WTC11 (cell line): Measurements from ENCODE around the gene UBE2J2. TPM values are rescaled to one million over a fixed set of nuclear protein-coding genes. Genes with fewer than 3 reads are reported as not detected.

Experiments used
- AR ChIP-seq: fragments of 250-450 bp; sonication (Bioruptor Pico); IDR thresholded peaks from 2 replicates; pipeline ENCODE4 v1.9.0; 2021; ENCODE audit warnings: mild to moderate bottlenecking
- ATF2 ChIP-seq: sonication (generic); formaldehyde crosslinking; IDR thresholded peaks from 2 replicates; pipeline ENCODE4 v1.8.1; 2022; ENCODE audit warnings: low read depth, missing genetic modification reagents, borderline replicate concordance
- CREM ChIP-seq: sonication (generic); formaldehyde crosslinking; IDR thresholded peaks from 2 replicates; pipeline ENCODE4 v1.8.1; 2022; ENCODE audit warnings: mild to moderate bottlenecking, missing genetic modification reagents, moderate library complexity
- E2F4 ChIP-seq: sonication (generic); formaldehyde crosslinking; IDR thresholded peaks from 2 replicates; pipeline ENCODE4 v1.8.1; 2022; ENCODE audit warnings: low read depth, mild to moderate bottlenecking, moderate library complexity, missing genetic modification reagents, borderline replicate concordance
- ELF4 ChIP-seq: sonication (generic); formaldehyde crosslinking; IDR thresholded peaks from 2 replicates; pipeline ENCODE4 v1.8.1; 2022; ENCODE audit warnings: low read depth, mild to moderate bottlenecking, moderate library complexity, missing genetic modification reagents
- ETV6 ChIP-seq: sonication (generic); formaldehyde crosslinking; IDR thresholded peaks from 2 replicates; pipeline ENCODE4 v1.8.1; 2022; ENCODE audit warnings: mild to moderate bottlenecking, missing genetic modification reagents
- IRF2 ChIP-seq: sonication (generic); formaldehyde crosslinking; IDR thresholded peaks from 2 replicates; pipeline ENCODE4 v1.8.0; 2022; ENCODE audit warnings: low read depth, missing genetic modification reagents, borderline replicate concordance
- JAZF1 ChIP-seq: fragments of 250-450 bp; sonication (Bioruptor Pico); IDR thresholded peaks from 2 replicates; pipeline ENCODE4 v1.9.0; 2021; ENCODE audit warnings: moderate library complexity, mild to moderate bottlenecking, inconsistent platforms
- MYBL2 ChIP-seq: sonication (generic); formaldehyde crosslinking; IDR thresholded peaks from 2 replicates; pipeline ENCODE4 v1.8.1; 2023; ENCODE audit warnings: mild to moderate bottlenecking, moderate library complexity, missing genetic modification reagents
- NFE2L1 ChIP-seq: sonication (generic); formaldehyde crosslinking; IDR thresholded peaks from 2 replicates; pipeline ENCODE4 v1.8.1; 2023; ENCODE audit warnings: missing genetic modification reagents
- NR1H2 ChIP-seq: sonication (generic); formaldehyde crosslinking; IDR thresholded peaks from 2 replicates; pipeline ENCODE4 v1.9.0; 2021; ENCODE audit warnings: mild to moderate bottlenecking, moderate library complexity, missing genetic modification reagents
- PRDM15 ChIP-seq: sonication (generic); formaldehyde crosslinking; IDR thresholded peaks from 2 replicates; pipeline ENCODE4 v1.8.0; 2022; ENCODE audit warnings: missing genetic modification reagents
- PRRX2 ChIP-seq: fragments of 250-450 bp; sonication (Bioruptor Pico); IDR thresholded peaks from 2 replicates; pipeline ENCODE4 v1.8.0; 2021; ENCODE audit warnings: mild to moderate bottlenecking
- SMAD4 ChIP-seq: sonication (generic); formaldehyde crosslinking; IDR thresholded peaks from 2 replicates; pipeline ENCODE4 v1.8.0; 2022; ENCODE audit warnings: mild to moderate bottlenecking, missing genetic modification reagents
- SOX15 ChIP-seq: fragments of 250-450 bp; sonication (Bioruptor Pico); IDR thresholded peaks from 2 replicates; pipeline ENCODE4 v1.9.0; 2021; ENCODE audit warnings: mild to moderate bottlenecking
- TEAD1 ChIP-seq: sonication (generic); formaldehyde crosslinking; IDR thresholded peaks from 2 replicates; pipeline ENCODE4 v1.8.0; 2022; ENCODE audit warnings: mild to moderate bottlenecking, missing genetic modification reagents
- TEAD4 ChIP-seq: sonication (generic); formaldehyde crosslinking; IDR thresholded peaks from 2 replicates; pipeline ENCODE4 v1.8.0; 2022; ENCODE audit warnings: mild to moderate bottlenecking, missing genetic modification reagents
- USF2 ChIP-seq: sonication (generic); formaldehyde crosslinking; IDR thresholded peaks from 2 replicates; pipeline ENCODE4 v1.8.1; 2023; ENCODE audit warnings: mild to moderate bottlenecking, missing genetic modification reagents, moderate library complexity
- ZNF263 ChIP-seq: sonication (generic); formaldehyde crosslinking; IDR thresholded peaks from 2 replicates; pipeline ENCODE4 v1.8.1; 2022; ENCODE audit warnings: low read depth, mild to moderate bottlenecking, moderate library complexity, missing genetic modification reagents
- ZNF317 ChIP-seq: sonication (generic); formaldehyde crosslinking; IDR thresholded peaks from 2 replicates; pipeline ENCODE4 v1.8.1; 2023; ENCODE audit warnings: low read depth, mild to moderate bottlenecking, moderate library complexity, missing genetic modification reagents, borderline replicate concordance
- ZNF671 ChIP-seq: fragments of 250-450 bp; sonication (Bioruptor Pico); IDR thresholded peaks from 2 replicates; pipeline ENCODE4 v1.8.0; 2021; ENCODE audit warnings: mild to moderate bottlenecking
- ZSCAN18 ChIP-seq: fragments of 250-450 bp; sonication (Bioruptor Pico); IDR thresholded peaks from 2 replicates; pipeline ENCODE4 v2.1.2; 2022; ENCODE audit warnings: mild to moderate bottlenecking, moderate library complexity
- total RNA-seq: library from RNA; stranded (reverse); gene quantifications from 3 replicates; pipeline ENCODE4 v1.2.3, GENCODE V29; 2021
- TF ChIP-seq, protein P1 (sequence below): sonication (generic); formaldehyde crosslinking; IDR thresholded peaks from 2 replicates; pipeline ENCODE4 v1.8.0; 2023; ENCODE audit warnings: missing genetic modification reagents
- TF ChIP-seq, protein P2 (sequence below): fragments of 250-450 bp; sonication (Bioruptor Pico); conservative IDR thresholded peaks from 2 replicates; pipeline ENCODE4 v1.9.0; 2021; ENCODE audit warnings: mild to moderate bottlenecking

UBE2J2 gene
- total RNA-seq, 1 experiment from 2014 or later, result 72.2 TPM

DNA sequence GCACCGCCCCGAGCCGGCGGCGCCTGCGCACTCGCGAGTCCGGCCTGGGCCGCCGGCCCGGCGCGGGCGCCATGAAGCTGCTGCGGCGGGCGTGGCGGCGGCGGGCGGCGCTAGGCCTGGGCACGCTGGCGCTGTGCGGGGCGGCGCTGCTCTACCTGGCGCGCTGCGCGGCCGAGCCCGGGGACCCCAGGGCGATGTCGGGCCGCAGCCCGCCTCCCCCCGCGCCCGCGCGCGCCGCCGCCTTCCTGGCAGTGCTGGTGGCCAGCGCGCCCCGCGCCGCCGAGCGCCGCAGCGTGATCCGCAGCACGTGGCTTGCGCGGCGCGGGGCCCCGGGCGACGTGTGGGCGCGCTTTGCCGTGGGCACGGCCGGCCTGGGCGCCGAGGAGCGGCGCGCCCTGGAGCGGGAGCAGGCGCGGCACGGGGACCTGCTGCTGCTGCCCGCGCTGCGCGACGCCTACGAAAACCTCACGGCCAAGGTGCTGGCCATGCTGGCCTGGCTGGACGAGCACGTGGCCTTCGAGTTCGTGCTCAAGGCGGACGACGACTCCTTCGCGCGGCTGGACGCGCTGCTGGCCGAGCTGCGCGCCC is 41.4 kb downstream of the UBE2J2 start, which contains the start of gene B3GALT6 (continued):
- TF ChIP-seq PRDM15 (CRISPR knock-in tag) (peak; percentile 62), IRF2 (CRISPR knock-in tag) (peak; percentile 91), ZSCAN18 (CRISPR knock-in tag) (no peak), ELF4 (no peak), ETV6 (CRISPR knock-in tag) (no peak), TEAD1 (CRISPR knock-in tag) (peak; percentile 83; the same call in 1 of the 2 replicates), ZNF317 (CRISPR knock-in tag) (0 out of 2 replicates have a peak, but pooled peaks have one; percentile 9), SOX15 (CRISPR knock-in tag) (no peak), MYBL2 (CRISPR knock-in tag) (peak; percentile 81; the same call in 1 of the 2 replicates), ATF2 (CRISPR knock-in tag) (0 out of 2 replicates have a peak, but pooled peaks have one; percentile 33), ZNF671 (CRISPR knock-in tag) (no peak), SMAD4 (peak; percentile 77; the same call in 1 of the 2 replicates), TEAD4 (CRISPR knock-in tag) (peak; percentile 92; the same call in 1 of the 2 replicates), JAZF1 (CRISPR knock-in tag) (no peak), PRRX2 (CRISPR knock-in tag) (no peak), NFE2L1 (CRISPR knock-in tag) (peak; percentile 87), NR1H2 (no peak), USF2 (CRISPR knock-in tag) (no peak), CREM (CRISPR knock-in tag) (peak; percentile 83; the same call in 1 of the 2 replicates), AR (CRISPR knock-in tag) (no peak), E2F4 (CRISPR knock-in tag) (peak; percentile 76; the same call in 1 of the 2 replicates), ZNF263 (CRISPR knock-in tag) (no peak)
- TF ChIP-seq, protein P1, sequence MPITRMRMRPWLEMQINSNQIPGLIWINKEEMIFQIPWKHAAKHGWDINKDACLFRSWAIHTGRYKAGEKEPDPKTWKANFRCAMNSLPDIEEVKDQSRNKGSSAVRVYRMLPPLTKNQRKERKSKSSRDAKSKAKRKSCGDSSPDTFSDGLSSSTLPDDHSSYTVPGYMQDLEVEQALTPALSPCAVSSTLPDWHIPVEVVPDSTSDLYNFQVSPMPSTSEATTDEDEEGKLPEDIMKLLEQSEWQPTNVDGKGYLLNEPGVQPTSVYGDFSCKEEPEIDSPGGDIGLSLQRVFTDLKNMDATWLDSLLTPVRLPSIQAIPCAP, result peak; percentile 86; the same call in 1 of the 2 replicates
- TF ChIP-seq, protein P2, sequence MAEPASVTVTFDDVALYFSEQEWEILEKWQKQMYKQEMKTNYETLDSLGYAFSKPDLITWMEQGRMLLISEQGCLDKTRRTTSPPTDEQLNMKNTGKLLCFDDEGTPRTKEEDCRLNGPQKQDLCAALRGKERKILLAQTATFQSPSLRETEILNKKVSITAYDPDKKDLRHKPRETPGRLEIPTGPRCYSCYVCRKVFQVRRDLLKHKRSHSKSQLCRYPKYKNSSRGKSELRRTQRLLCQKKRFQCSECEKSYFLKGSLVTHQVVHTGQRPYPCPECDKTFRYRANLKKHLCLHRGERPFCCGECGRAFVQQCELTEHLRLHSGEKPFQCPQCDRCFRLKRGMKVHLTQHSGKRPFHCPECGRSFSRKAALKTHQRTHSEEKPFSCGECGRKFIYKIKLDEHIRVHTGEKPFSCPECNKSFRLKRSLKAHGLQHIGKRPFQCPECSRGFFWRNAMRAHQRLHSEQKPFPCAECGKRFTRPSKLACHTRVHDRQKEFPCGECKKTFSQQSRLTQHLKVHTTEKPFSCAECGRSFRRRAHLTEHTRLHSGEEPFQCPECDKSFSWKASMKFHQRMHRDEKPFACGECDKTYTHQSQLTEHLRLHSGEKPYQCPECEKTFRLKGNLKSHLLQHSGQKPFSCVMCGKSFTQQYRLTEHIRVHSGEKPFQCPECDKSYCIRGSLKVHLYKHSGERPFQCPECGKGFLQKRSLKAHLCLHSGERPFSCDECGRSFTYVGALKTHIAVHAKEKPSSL (CRISPR knock-in tag), result no peak
